GM12891 (cell line): ENCODE results near the gene DAB2IP.

ENCODE experiments used
- DNase-seq: peaks from one replicate; pipeline ENCODE4 v3.0.0; 2011; ENCODE audit warnings: low spot score; ENCODE audit not compliant: insufficient read length
- FAIRE-seq: peaks from 2 replicates; lab custom pipeline; 2011; peaks lifted over from hg19 to GRCh38; lab: Jason Lieb, UNC
- PAX5 ChIP-seq: IDR thresholded peaks from 2 replicates; pipeline ENCODE4 v1.6.1; 2011; ENCODE audit warnings: low read length, moderate library complexity, mild to moderate bottlenecking; ENCODE audit not compliant: insufficient read depth, severe bottlenecking
- POLR2A ChIP-seq: IDR thresholded peaks from 2 replicates; pipeline ENCODE4 v1.6.1; 2011; ENCODE audit warnings: low read depth, low read length, control low read depth
- POLR2AphosphoS5 ChIP-seq: IDR thresholded peaks from 2 replicates; pipeline ENCODE4 v1.6.1; 2011; ENCODE audit warnings: low read depth, low read length, control low read depth
- POU2F2 ChIP-seq: IDR thresholded peaks from 2 replicates; pipeline ENCODE4 v1.6.1; 2011; ENCODE audit warnings: low read depth, mild to moderate bottlenecking, control low read depth, low read length, moderate library complexity
- SPI1 ChIP-seq: IDR thresholded peaks from 2 replicates; pipeline ENCODE4 v1.6.1; 2011; ENCODE audit warnings: low read depth, low read length, control low read depth
- TAF1 ChIP-seq: IDR thresholded peaks from 2 replicates; pipeline ENCODE4 v1.6.1; 2011; ENCODE audit warnings: low read depth, low read length, control low read depth

Gene DAB2IP

DNA sequence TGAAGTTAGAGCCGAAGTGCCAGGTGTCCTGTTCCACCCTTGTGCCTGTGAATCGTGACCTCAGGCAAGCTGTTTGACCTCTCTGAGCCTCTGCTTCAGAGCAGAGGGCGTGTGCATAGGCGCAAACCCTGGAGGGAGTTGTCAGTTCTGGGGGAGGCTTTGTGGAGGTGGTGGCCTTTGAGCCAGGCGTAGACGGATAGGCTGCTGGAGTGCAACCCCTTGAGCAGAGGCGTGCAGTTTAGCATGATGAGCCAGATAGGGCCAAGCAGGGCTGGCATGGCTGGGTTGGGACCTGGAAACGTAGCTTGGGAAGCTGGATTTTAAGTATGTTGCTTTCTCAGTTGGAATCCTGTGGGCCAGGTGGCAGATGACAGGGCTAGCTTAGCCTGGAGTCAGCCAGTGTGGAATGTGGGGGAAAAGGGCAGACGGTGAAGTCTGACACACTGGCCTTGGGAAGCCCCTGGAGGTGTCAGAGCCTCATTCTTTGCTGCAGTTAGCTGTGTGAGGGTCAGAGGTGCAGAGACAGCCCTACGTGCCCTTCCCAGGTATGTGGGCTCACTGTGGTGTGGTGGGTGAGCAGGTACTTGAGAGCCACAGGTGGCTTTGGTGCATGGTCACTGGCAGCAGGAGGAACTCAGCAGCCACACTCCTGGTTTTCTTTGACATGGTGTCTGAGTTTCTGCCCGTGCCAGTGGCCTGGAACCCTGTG lies 93.4 kb downstream of the DAB2IP start:
- TF ChIP-seq POLR2AphosphoS5 (no peak), POU2F2 (no peak), PAX5 (no peak), TAF1 (no peak), SPI1 (no peak), POLR2A (no peak)
- FAIRE-seq, result no peak
- DNase-seq, result no peak

DNA sequence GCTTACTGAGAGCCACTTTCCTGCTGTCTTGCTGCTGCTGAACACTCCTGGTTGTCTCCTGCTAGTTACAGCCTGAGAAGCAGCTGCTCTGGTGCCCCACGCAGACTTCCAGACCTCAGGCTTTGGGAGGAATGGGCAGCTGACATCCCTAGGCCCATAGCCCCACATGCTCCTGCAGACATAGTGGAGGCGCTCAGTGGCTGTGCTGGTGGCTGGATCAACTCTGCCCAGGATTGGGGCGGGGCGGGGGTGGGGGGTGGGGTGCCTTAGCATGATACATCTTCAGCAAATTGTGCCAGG lies 93.9 kb downstream of the DAB2IP start:
- FAIRE-seq, result no peak
- DNase-seq, result no peak
- TF ChIP-seq PAX5, result no peak
- TF ChIP-seq POLR2A, result no peak
- no peak for TF ChIP-seq TAF1
- no peak for TF ChIP-seq POLR2AphosphoS5
- TF ChIP-seq POU2F2, result no peak

DNA sequence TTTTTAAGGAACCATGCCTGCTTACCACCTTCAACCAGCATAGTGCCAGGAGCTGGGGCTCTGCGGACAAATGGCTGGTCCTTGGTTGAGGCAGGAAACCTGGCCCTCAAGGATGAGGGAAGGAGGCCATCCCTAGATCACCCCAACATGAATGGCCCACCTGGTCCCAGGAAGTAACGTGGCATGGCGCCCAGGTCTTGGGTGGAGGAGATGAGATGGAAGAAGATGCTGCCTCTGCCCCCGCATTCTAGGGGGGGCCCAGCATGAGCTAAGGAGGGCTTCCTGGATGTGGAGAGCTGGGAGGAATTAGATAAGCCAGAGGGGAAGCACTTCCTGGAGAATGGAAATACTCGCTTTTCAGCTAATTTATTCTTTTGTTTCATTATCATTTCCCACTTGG lies 95.0 kb downstream of the DAB2IP start:
- TF ChIP-seq SPI1, result no peak
- no peak for TF ChIP-seq TAF1
- TF ChIP-seq POLR2A, result no peak
- no peak for TF ChIP-seq POLR2AphosphoS5
- TF ChIP-seq PAX5, result no peak
- DNase-seq (no peak), FAIRE-seq (no peak)

DNA sequence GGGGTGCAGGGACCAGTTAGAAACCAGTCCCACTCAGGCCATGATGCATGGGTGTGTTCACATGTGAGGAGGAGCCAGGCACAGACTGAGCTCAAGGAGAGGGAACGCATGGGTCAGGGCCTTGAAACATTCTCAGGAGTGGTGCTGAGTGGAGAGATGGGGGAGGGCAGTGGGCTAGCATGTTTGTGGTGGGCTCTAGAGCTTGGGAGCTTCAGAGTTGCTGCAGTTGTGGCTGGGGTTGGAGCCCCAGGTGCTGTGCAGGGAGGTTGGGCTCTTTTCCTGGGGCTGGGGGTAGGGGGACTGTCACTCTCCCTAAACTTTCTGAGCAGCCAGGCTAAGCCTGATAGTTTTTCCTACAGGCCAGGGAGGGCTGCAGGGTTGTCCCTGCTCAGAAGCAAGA lies 95.4 kb downstream of the DAB2IP start:
- FAIRE-seq, result no peak
- no peak for DNase-seq
- TF ChIP-seq POLR2AphosphoS5 (no peak), POLR2A (no peak), TAF1 (no peak), PAX5 (no peak), POU2F2 (no peak), SPI1 (no peak)

DNA sequence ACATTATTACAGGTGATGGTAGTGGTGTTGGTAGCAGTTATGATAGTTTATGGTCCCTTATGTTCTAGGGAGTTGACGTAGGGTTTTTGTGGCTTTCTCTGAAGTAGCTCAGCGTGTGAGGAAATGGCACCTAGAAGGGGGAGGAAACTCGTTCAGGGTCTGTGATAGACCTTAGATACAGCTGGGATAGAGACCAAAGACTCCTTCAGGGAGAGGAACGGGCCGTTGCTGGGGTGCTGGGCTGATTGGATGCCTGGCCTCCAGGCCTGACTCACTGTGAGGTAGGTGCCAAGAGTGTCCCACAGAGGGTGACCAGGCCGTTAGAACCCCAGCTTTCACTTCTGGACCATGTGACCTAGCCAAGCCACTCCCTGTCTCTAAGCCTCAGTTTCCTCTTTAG lies 96.6 kb downstream of the DAB2IP start:
- TF ChIP-seq POU2F2 (no peak), POLR2AphosphoS5 (no peak), PAX5 (no peak), TAF1 (no peak), POLR2A (no peak), SPI1 (no peak)
- no peak for DNase-seq

DNA sequence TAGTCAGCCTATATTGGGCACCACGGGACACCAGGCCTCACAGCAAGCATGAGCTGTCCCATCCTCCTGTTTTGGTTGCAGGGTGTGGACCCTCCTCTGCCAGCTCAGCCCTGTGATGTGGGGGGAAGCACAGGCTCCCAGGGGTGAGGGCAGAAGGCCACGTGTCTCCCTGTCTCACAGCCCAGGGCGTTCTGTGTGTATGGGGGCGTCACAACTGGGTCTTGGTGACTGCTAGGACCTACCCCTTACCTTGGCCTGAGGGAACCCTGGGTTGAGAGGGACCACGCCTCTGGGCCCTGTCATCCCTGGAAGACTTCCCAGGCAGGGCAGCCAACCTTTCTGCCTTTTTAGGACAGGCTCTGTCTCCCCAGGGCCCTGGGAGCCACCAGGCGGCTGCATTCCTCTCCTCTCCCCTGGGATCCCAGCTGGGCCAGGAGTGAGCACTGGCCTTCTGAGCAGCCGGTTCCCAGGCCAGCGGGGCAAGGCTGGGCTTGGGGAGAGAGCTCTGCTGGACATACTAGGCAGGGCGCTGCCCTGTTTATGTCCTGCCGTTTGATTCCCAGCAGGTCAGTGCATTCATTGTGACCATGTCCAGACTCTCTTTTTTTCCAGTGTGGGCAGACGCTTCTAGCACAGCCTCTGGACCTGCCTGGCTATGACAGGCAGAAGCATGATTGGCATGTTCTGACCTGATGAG lies 97.4 kb downstream of the DAB2IP start:
- FAIRE-seq (no peak), DNase-seq (no peak)
- TF ChIP-seq SPI1 (no peak), POU2F2 (no peak), POLR2A (no peak), TAF1 (no peak), POLR2AphosphoS5 (no peak), PAX5 (no peak)

More for the DNA sequence above, 96.6 kb downstream of the DAB2IP start:
- no peak for FAIRE-seq

DNA sequence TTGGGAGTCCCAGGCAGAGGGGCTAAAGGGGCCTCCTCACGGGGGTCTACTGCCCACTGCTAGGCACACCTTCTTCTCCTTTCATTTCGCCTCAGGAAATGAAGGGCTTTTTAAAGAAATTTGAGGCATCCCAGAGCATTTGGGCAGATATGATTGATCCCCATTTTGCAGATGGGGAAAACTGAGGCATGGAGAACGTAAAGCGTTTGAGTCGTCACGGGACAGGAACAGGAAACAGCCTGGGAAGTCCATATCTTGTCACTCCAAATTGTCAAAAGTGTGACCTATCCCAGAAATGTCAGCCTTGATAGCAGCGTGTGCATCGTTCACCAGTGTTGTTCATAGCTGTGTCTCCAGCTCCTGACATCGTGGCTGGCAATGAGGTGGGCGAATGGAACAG lies 98.2 kb downstream of the DAB2IP start:
- TF ChIP-seq POLR2AphosphoS5 (no peak), SPI1 (no peak), TAF1 (no peak), POU2F2 (no peak), PAX5 (no peak), POLR2A (no peak)
- FAIRE-seq, result no peak
- DNase-seq, result no peak

DNA sequence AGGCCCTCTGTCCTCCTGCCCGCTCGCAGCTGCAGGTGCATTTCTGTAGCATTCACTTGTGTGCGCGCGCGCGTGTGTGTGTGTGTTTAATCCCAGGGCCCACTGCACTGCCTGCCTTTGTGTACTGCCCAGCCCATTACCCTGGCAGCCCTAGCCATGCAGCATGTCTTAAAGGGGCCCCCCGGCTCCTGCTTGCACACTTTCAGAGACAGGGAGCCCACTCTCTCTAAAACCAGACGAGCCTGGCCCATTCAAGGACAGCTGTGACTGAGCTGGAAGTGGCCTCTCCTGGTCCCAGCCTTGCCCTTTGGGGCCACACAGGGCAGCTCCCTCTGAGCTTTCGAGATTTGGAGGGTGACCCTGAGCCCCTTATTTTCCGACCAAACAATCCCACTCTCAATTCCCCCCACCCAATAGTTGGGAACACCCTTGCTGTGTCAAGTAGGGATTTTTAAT lies 98.9 kb downstream of the DAB2IP start:
- DNase-seq (no peak), FAIRE-seq (no peak)
- no peak for TF ChIP-seq POU2F2
- TF ChIP-seq POLR2AphosphoS5, result no peak
- TF ChIP-seq TAF1, result no peak
- TF ChIP-seq POLR2A, result no peak
- no peak for TF ChIP-seq SPI1
- no peak for TF ChIP-seq PAX5

DNA sequence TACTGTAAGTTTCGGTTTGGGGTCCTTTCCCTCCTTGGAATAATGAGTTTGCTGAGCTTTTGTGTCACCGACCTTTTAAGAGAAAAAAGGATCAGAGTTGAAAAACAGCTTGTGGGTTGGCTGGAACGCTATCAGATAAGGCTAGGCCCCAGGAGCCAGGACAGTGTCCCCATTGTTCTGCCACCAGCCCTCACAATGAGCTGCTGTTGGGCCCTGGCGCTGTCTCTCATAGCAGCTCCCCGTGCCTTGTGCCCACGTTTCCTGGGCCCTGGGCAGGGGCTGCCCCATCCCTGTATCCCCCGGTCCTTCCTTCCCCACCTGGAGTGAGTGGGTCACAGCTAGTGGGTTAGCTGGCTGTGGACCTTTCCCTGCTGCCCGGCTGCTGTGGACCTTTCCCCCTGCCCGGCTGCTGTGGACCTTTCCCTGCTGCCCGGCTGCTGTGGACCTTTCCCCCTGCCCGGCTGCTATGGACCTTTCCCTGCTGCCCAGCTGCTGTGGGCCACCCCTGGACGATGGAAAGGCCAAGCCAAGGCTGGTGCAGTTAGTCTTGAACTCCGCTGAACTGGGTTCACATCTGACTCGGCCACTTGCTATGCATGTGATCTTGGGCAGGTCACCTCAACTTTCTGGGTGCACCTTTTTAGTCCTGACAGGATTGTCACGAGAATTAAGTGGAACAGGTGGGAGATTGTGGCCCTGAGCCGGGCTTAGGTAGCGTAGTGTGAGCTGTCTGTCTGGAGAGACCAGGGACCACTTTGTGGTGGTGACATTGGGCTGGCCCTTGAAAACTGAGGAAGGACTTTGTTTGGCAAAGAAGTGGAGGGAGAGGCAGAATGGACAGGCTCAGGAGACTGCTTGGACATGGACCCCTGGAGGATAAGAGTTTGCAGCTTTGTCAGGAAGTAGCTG lies 99.5 kb downstream of the DAB2IP start:
- DNase-seq (no peak), FAIRE-seq (no peak)
- TF ChIP-seq PAX5 (no peak), POLR2A (no peak), TAF1 (no peak), SPI1 (no peak), POLR2AphosphoS5 (no peak), POU2F2 (no peak)
